ENCODE measurements around the gene FEM1A. TPM values are rescaled to one million over a fixed set of nuclear protein-coding genes. Genes with fewer than 3 reads are reported as not detected.
"Not testable (repeated sequence)": the region's sequence is repeated elsewhere in the genome, so short reads cannot be mapped to it uniquely, and the experiment has no call there.

FEM1A gene
- total and polyA plus RNA-seq, 3 experiments from 2014 or later = 4.3 to 26.0 (median 25.5) TPM

DNA sequence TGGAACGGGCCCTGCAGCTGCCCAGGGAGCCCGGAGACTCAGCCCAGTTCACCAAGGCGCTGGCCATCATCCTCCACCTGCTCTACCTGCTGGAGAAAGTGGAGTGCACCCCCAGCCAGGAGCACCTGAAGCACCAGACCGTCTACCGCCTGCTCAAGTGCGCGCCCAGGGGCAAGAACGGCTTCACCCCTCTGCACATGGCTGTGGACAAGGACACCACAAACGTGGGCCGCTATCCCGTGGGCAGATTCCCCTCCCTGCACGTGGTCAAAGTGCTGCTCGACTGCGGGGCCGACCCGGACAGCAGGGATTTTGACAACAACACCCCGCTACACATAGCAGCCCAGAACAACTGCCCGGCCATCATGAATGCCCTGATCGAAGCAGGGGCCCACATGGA lies 1.7 kb downstream of the FEM1A start:
- H3K27ac ChIP-seq (ENCODE audit: low read depth, low read length); H3K27me3 Mint-ChIP-seq; H3K9me3 Mint-ChIP-seq; H3K9me3 ChIP-seq (ENCODE audit: low read length); H3K36me3 ChIP-seq (ENCODE audit: insufficient read depth, low read length); H3K27me3 ChIP-seq (ENCODE audit: insufficient read depth, low read length, poor library complexity, severe bottlenecking); DNase-seq; H3K4me3 ChIP-seq (ENCODE audit: low read length): not testable (repeated sequence)
- H3K4me1 ChIP-seq (ENCODE audit: insufficient read depth, low read length) = peaks cover 28% of the 10 kb centered on the region
- peaks cover 28 to 45% (median 41%) of the 10 kb centered on the region in 3 donors for H3K4me1 Mint-ChIP-seq
- peak overlapping the region in 5 of 8 donors; percentile 14 to 55 (median 26) for H3K27ac Mint-ChIP-seq
- CTCF ChIA-PET = interaction anchor here (1.1 kb wide), 1 partner anchor 16 kb away, joined by 3 read pairs; no protein-coding TSS in a partner anchor
- peaks cover 0 to 57% (median 5%) of the 10 kb centered on the region in 3 donors for H3K36me3 Mint-ChIP-seq
- H3K4me3 Mint-ChIP-seq = peak overlapping the region; percentile 60 to 85 (median 77)
- POLR2A ChIA-PET = interaction anchor here (3.1 kb wide), 1 partner anchor 70 kb away, joined by 24 read pairs; the partner anchor contains the start of gene DPP9

DNA sequence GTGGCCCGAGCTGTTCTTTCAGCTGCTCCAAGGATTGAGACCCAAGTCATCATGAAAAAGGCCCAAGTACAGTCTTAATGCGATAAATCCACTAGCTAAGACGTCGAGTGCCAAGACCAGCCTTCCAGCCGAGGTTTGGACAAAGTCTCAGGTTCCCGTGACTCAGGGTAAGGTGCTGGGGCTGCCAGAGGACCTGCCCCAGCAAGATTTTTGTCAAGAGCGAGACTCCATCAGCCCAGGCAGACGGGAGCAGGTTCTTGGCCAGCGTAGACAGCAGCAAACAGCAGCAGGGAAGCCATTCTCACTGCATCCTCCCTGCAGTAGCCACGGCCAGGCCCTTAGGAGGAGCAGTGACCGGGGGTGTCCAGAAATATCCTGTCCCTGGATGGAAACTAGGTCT lies 3.4 kb downstream of the FEM1A start:
- peak overlapping the region in 5 of 8 donors; percentile 3 to 61 (median 29) for H3K27ac Mint-ChIP-seq
- peak overlapping the region in 3 of 7 donors; percentile 49 to 79 (median 56) for H3K4me3 Mint-ChIP-seq

DNA sequence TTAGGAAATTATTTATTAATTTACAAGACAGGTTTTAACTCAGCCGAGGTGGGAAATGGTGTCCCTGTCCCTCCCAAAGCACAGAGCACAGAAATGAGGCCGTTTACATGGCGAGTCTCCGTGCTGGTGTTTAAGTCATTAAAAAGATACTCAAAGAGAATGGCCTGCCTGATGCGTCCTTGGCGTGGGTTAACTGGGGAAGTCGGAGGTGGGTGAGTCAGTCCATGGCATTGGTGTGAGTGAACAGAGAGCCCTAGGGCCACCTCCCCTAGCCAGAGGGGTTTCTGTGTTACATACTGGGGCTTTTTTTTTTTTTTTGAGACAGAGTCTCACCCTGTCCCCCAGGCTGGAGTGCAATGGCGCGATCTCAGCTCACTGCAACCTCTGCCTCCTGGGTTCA lies 3.9 kb downstream of the FEM1A start:
- no peaks in the 10 kb centered on the region for H3K9me3 ChIP-seq (ENCODE audit: low read length)
- no peaks in the 10 kb centered on the region for H3K27me3 ChIP-seq (ENCODE audit: insufficient read depth, low read length, poor library complexity, severe bottlenecking)
- ChIA-PET CTCF (no interaction called here), POLR2A (no interaction called here)
- H3K4me1 ChIP-seq (ENCODE audit: insufficient read depth, low read length) = peaks cover 28% of the 10 kb centered on the region
- H3K4me3 ChIP-seq (ENCODE audit: low read length) = no peak overlapping the region
- peaks cover 15% of the 10 kb centered on the region for H3K36me3 ChIP-seq (ENCODE audit: insufficient read depth, low read length)
- Mint-ChIP-seq H3K4me1 (peaks cover 28 to 45% (median 41%) of the 10 kb centered on the region in 3 donors), H3K4me3 (peak overlapping the region in 6 of 7 donors; percentile 4 to 79 (median 27)), H3K27ac (peak overlapping the region in 5 of 8 donors; percentile 58 to 92 (median 63)), H3K27me3 (no peaks in the 10 kb centered on the region), H3K36me3 (peaks cover 0 to 68% (median 5%) of the 10 kb centered on the region in 3 donors), H3K9me3 (no peaks in the 10 kb centered on the region)
- no peak for DNase-seq
- H3K27ac ChIP-seq (ENCODE audit: low read depth, low read length) = no peak overlapping the region

More for the DNA sequence above, 3.4 kb downstream of the FEM1A start:
- Histone ChIP-seq H3K27me3 (ENCODE audit: insufficient read depth, low read length, poor library complexity, severe bottlenecking) (no peaks in the 10 kb centered on the region), H3K27ac (ENCODE audit: low read depth, low read length) (no peak overlapping the region), H3K36me3 (ENCODE audit: insufficient read depth, low read length) (peaks cover 15% of the 10 kb centered on the region), H3K9me3 (ENCODE audit: low read length) (no peaks in the 10 kb centered on the region), H3K4me3 (ENCODE audit: low read length) (no peak overlapping the region), H3K4me1 (ENCODE audit: insufficient read depth, low read length) (peaks cover 28% of the 10 kb centered on the region)
- H3K9me3 Mint-ChIP-seq = no peaks in the 10 kb centered on the region
- no peak for DNase-seq
- peaks cover 0 to 68% (median 5%) of the 10 kb centered on the region in 3 donors for H3K36me3 Mint-ChIP-seq
- H3K4me1 Mint-ChIP-seq = peaks cover 28 to 45% (median 41%) of the 10 kb centered on the region in 3 donors
- H3K27me3 Mint-ChIP-seq = no peaks in the 10 kb centered on the region
- POLR2A ChIA-PET = no interaction called here
- CTCF ChIA-PET = no interaction called here

DNA sequence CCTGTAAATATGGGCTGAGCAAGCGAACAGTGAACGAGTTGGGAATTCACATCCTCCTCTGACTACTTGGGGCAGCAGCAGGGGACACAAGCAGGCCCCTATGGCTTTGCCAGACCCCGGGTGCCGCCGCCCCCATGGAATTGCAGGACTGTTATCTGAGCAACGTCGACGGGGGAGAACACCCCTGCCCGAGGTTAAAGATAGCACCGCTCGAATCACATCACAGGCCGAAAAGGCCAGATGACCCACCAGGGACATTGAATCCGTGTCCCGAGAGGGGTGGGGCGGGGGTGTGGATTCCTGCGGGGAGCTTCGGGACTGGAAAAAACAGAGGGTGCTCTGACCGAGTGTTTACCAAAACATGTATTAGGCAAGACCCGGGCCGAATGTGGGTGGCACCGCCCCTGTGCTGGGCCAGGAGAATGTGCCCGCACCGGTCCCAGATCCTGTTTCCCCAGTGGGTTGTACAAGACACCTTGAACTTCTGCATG lies 9.1 kb downstream of the FEM1A start:
- Mint-ChIP-seq H3K36me3 (peaks cover 0 to 33% (median 3%) of the 10 kb centered on the region in 3 donors), H3K27me3 (no peaks in the 10 kb centered on the region), H3K9me3 (no peaks in the 10 kb centered on the region), H3K4me1 (peaks cover 6 to 13% (median 13%) of the 10 kb centered on the region in 3 donors), H3K27ac (no peak overlapping the region), H3K4me3 (no peak overlapping the region)
- H3K36me3 ChIP-seq (ENCODE audit: insufficient read depth, low read length) = peaks cover 5% of the 10 kb centered on the region
- CTCF ChIA-PET = interaction anchor here (0.8 to 4.0 kb wide), 5 partner anchors 9 to 231 kb away, joined by 3 to 24 read pairs (median 7); partner anchors contain the start of gene FEM1A
- H3K27ac ChIP-seq (ENCODE audit: low read depth, low read length) = no peak overlapping the region
- POLR2A ChIA-PET = interaction anchor here (0.6 kb wide), 1 partner anchor 70 kb away, joined by 3 read pairs; no protein-coding TSS in a partner anchor
- peaks cover 3% of the 10 kb centered on the region for H3K4me1 ChIP-seq (ENCODE audit: insufficient read depth, low read length)
- H3K9me3 ChIP-seq (ENCODE audit: low read length) = no peaks in the 10 kb centered on the region
- no peak for DNase-seq
- H3K27me3 ChIP-seq (ENCODE audit: insufficient read depth, low read length, poor library complexity, severe bottlenecking) = no peaks in the 10 kb centered on the region
- no peak overlapping the region for H3K4me3 ChIP-seq (ENCODE audit: low read length)

DNA sequence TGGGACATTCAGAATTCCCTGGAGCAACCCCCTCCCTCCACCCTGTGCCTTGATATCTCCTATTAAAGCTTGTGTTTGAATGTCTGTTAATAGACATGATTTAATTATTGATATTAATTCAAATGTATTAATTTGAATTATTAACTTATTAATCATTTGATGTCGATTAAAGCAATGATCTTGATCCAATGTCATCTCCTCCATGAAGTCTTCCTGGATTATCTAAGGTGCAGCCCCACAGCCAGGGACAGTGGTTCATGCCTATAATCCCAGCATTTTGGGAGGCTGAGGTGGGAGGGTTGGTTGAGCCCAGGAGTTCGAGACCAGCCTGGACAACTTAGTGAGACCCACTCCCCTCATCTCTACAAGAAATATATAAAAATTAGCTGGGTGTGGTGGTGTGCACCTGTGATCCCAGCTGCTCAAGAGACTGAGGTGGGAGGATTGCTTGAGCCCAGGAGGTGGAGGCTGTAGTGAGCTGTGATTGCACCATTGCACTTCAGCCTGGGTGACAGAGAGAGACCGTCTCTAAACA lies 9.6 kb downstream of the FEM1A start:
- H3K36me3 ChIP-seq (ENCODE audit: insufficient read depth, low read length) = peaks cover 5% of the 10 kb centered on the region
- ChIA-PET POLR2A (no interaction called here), CTCF (interaction anchor here (0.8 to 4.0 kb wide), 3 partner anchors 9 to 230 kb away, joined by 3 to 24 read pairs (median 7); partner anchors contain the start of gene FEM1A)
- Mint-ChIP-seq H3K27me3 (no peaks in the 10 kb centered on the region), H3K27ac (no peak overlapping the region), H3K9me3 (no peaks in the 10 kb centered on the region), H3K4me3 (no peak overlapping the region), H3K4me1 (peaks cover 5 to 11% (median 8%) of the 10 kb centered on the region in 3 donors), H3K36me3 (peaks cover 0 to 28% (median 3%) of the 10 kb centered on the region in 3 donors)
- H3K4me3 ChIP-seq (ENCODE audit: low read length) = no peak overlapping the region
- no peak for DNase-seq
- H3K9me3 ChIP-seq (ENCODE audit: low read length) = no peaks in the 10 kb centered on the region
- peaks cover 3% of the 10 kb centered on the region for H3K4me1 ChIP-seq (ENCODE audit: insufficient read depth, low read length)
- H3K27me3 ChIP-seq (ENCODE audit: insufficient read depth, low read length, poor library complexity, severe bottlenecking) = no peaks in the 10 kb centered on the region
- no peak overlapping the region for H3K27ac ChIP-seq (ENCODE audit: low read depth, low read length)

DNA sequence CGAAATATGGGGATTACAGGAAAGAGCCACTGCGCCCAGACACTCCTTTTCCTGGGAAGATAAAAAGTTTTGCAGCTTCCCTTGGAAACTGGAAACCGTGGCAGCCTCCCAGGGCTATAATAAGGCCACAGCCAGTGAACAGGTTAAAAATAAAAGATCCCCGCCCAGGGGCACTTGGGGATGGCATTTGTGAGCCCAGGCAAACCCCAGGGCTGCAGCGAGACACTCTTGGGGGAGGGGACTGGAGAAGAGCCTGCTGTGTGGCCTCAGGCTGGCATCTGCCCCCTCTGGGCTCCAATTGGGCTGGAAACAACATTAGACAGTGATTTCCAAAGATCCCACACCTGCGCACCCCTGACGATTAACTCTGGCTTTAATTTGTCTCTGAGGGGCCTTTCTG lies 11.2 kb downstream of the FEM1A start:
- H3K4me1 Mint-ChIP-seq = peaks cover 0 to 3% (median 0%) of the 10 kb centered on the region in 3 donors
- POLR2A ChIA-PET = no interaction called here

GRCh38 chr19:4803736-4804695 lies 12.5 kb downstream of the FEM1A start:
- H3K4me1 Mint-ChIP-seq = peaks cover 0 to 3% (median 0%) of the 10 kb centered on the region in 3 donors
- Histone ChIP-seq H3K9me3 (ENCODE audit: low read length) (no peaks in the 10 kb centered on the region), H3K27me3 (ENCODE audit: insufficient read depth, low read length, poor library complexity, severe bottlenecking) (no peaks in the 10 kb centered on the region), H3K4me3 (ENCODE audit: low read length) (no peak overlapping the region), H3K36me3 (ENCODE audit: insufficient read depth, low read length) (no peaks in the 10 kb centered on the region), H3K27ac (ENCODE audit: low read depth, low read length) (no peak overlapping the region), H3K4me1 (ENCODE audit: insufficient read depth, low read length) (no peaks in the 10 kb centered on the region)
- ChIA-PET CTCF (interaction anchor here (1.2 to 2.6 kb wide), 2 partner anchors 46 to 72 kb away, joined by 4 to 13 read pairs; no protein-coding TSS in a partner anchor), POLR2A (no interaction called here)
- H3K27ac Mint-ChIP-seq = peak overlapping the region in 1 of 8 donors; percentile 21
- H3K27me3 Mint-ChIP-seq = no peaks in the 10 kb centered on the region
- no peak overlapping the region for H3K4me3 Mint-ChIP-seq
- no peaks in the 10 kb centered on the region for H3K9me3 Mint-ChIP-seq
- peaks cover 0 to 4% (median 0%) of the 10 kb centered on the region in 3 donors for H3K36me3 Mint-ChIP-seq
- DNase-seq = peak; percentile 40 to 72 (median 53)

More for the DNA sequence above, 11.2 kb downstream of the FEM1A start:
- H3K4me3 Mint-ChIP-seq = no peak overlapping the region
- H3K27me3 Mint-ChIP-seq = no peaks in the 10 kb centered on the region
- DNase-seq = no peak
- H3K9me3 Mint-ChIP-seq = no peaks in the 10 kb centered on the region
- Histone ChIP-seq H3K4me1 (ENCODE audit: insufficient read depth, low read length) (no peaks in the 10 kb centered on the region), H3K9me3 (ENCODE audit: low read length) (no peaks in the 10 kb centered on the region), H3K27ac (ENCODE audit: low read depth, low read length) (no peak overlapping the region), H3K4me3 (ENCODE audit: low read length) (no peak overlapping the region), H3K36me3 (ENCODE audit: insufficient read depth, low read length) (peaks cover 5% of the 10 kb centered on the region), H3K27me3 (ENCODE audit: insufficient read depth, low read length, poor library complexity, severe bottlenecking) (no peaks in the 10 kb centered on the region)
- H3K27ac Mint-ChIP-seq = no peak overlapping the region
- CTCF ChIA-PET = interaction anchor here (2.0 kb wide), 1 partner anchor 12 kb away, joined by 7 read pairs; the partner anchor contains the start of gene FEM1A
- H3K36me3 Mint-ChIP-seq = peaks cover 0 to 15% (median 0%) of the 10 kb centered on the region in 3 donors
